HepG2 (cell line): ENCODE results near the gene GPS1. TPM values are rescaled to one million over a fixed set of nuclear protein-coding genes. Genes with fewer than 3 reads are reported as not detected.

Experiments
- CENPT ChIP-seq: sonication (generic); formaldehyde crosslinking; IDR thresholded peaks from 2 replicates; pipeline ENCODE4 v1.8.0; 2022; ENCODE audit warnings: low read depth, mild to moderate bottlenecking, moderate library complexity, missing genetic modification reagents
- CSRNP2 ChIP-seq: sonication (generic); formaldehyde crosslinking; conservative IDR thresholded peaks from 2 replicates; pipeline ENCODE4 v1.8.0; 2022; ENCODE audit warnings: low read depth, missing genetic modification reagents
- MAFK ChIP-seq, 2 experiments: IDR thresholded peaks in 1 of 2; conservative IDR thresholded peaks in 1 of 2; 2 replicates each; pipeline ENCODE4 v1.6.1; 2011; ENCODE audit warnings: improper control_type of control experiment in 2 of 2, low read length in 2 of 2
- MYC ChIP-seq: sonication (generic); formaldehyde crosslinking; IDR thresholded peaks from 2 replicates; pipeline ENCODE4 v1.9.0; 2021; ENCODE audit warnings: missing genetic modification reagents, borderline replicate concordance
- PAF1 ChIP-seq: IDR thresholded peaks from 2 replicates; pipeline ENCODE4 v1.6.1; 2016; ENCODE audit warnings: missing genetic modification reagents, missing compliant biosample characterization
- PAX8 ChIP-seq: sonication (generic); formaldehyde crosslinking; IDR thresholded peaks from 2 replicates; pipeline ENCODE4 v1.8.0; 2022; ENCODE audit warnings: mild to moderate bottlenecking, missing genetic modification reagents, borderline replicate concordance
- RFX3 ChIP-seq: IDR thresholded peaks from 2 replicates; pipeline ENCODE4 v1.6.1; 2016; ENCODE audit warnings: missing biosample characterization, missing genetic modification reagents
- RNF2 ChIP-seq: fragments of 450-650 bp; conservative IDR thresholded peaks from 2 replicates; pipeline ENCODE4 v1.6.1; 2016; ENCODE audit warnings: low read depth
- RXRB ChIP-seq: IDR thresholded peaks from 2 replicates; pipeline ENCODE4 v1.6.1; 2016; ENCODE audit warnings: borderline replicate concordance, missing genetic modification reagents, missing compliant biosample characterization
- SMARCC2 ChIP-seq: fragments of 450-650 bp; IDR thresholded peaks from 2 replicates; pipeline ENCODE4 v1.6.1; 2017; ENCODE audit warnings: antibody characterized with exemption, mild to moderate bottlenecking
- SMARCE1 ChIP-seq: fragments of 450-650 bp; IDR thresholded peaks from 2 replicates; pipeline ENCODE4 v1.6.1; 2017; ENCODE audit warnings: borderline replicate concordance
- SNAPC5 ChIP-seq: sonication (generic); formaldehyde crosslinking; IDR thresholded peaks from 2 replicates; pipeline ENCODE4 v1.8.1; 2023; ENCODE audit warnings: mild to moderate bottlenecking, missing genetic modification reagents, borderline replicate concordance
- SOX5 ChIP-seq: IDR thresholded peaks from 2 replicates; pipeline ENCODE4 v1.6.1; 2016; ENCODE audit warnings: borderline replicate concordance
- TBX3 ChIP-seq: fragments of 450-650 bp; IDR thresholded peaks from 2 replicates; pipeline ENCODE4 v1.6.1; 2017; ENCODE audit warnings: antibody characterized with exemption, mild to moderate bottlenecking, inconsistent platforms, borderline replicate concordance
- YY1 ChIP-seq: IDR thresholded peaks from 2 replicates; pipeline ENCODE4 v1.6.1; 2011; ENCODE audit warnings: low read length, low read depth, moderate library complexity, mild to moderate bottlenecking; ENCODE audit not compliant: insufficient read depth, insufficient replicate concordance
- ZHX2 ChIP-seq, 2 experiments: sonication (generic) in 1 of 2; formaldehyde crosslinking in 1 of 2; IDR thresholded peaks; 2 replicates each; pipeline versions ENCODE4 v1.6.1 to v1.9.0; 2014 to 2022; ENCODE audit warnings: antibody characterized with exemption in 1 of 2, borderline replicate concordance in 1 of 2, inconsistent platforms in 1 of 2, low read depth in 1 of 2, missing genetic modification reagents in 1 of 2
- ZNF672 ChIP-seq: sonication (generic); formaldehyde crosslinking; IDR thresholded peaks from 2 replicates; pipeline ENCODE4 v1.8.1; 2022; ENCODE audit warnings: missing genetic modification reagents
- ZNF770 ChIP-seq: sonication (generic); formaldehyde crosslinking; IDR thresholded peaks from 2 replicates; pipeline ENCODE4 v1.5.0; 2020; ENCODE audit warnings: mild to moderate bottlenecking, missing genetic modification reagents
- ZSCAN20 ChIP-seq: sonication (generic); formaldehyde crosslinking; IDR thresholded peaks from 2 replicates; pipeline ENCODE4 v1.4.0; 2020; ENCODE audit warnings: missing genetic modification reagents, mild to moderate bottlenecking, borderline replicate concordance
- polyA plus RNA-seq, 8 experiments: library from polyadenylated mRNA; depleted of rRNA in 3 of 8; stranded (reverse) in 7 of 8; unstranded in 1 of 8; fragments of >200 nt; fragmentation: Illumina TruSeq in 4 of 8; extraction: Trizol in 4 of 8; gene quantifications; 2 replicates each; pipeline versions ENCODE4 v1.2.1 to v1.2.3, GENCODE V29; 2011 to 2016; ENCODE audit warnings: low read depth in 4 of 8, missing spikeins in 1 of 8, mixed read lengths in 1 of 8; ENCODE audit not compliant: insufficient read depth in 1 of 8
- total RNA-seq, 5 experiments: library from RNA; depleted of rRNA; stranded (reverse); fragments of >200 nt; fragmentation: Illumina TruSeq; extraction: Trizol; gene quantifications; 2 replicates each; pipeline ENCODE4 v1.2.3, GENCODE V29; 2016; ENCODE audit warnings: low read depth in 1 of 5

GPS1 gene
- total and polyA plus RNA-seq, 2 of the 13 experiments (the other 11 are each of a cell fraction or from before 2014, with no cell fraction given), result 124 to 128 TPM

- no peak for TF ChIP-seq RXRB (CRISPR knock-in tag)
- TF ChIP-seq ZNF770 (CRISPR knock-in tag), result no peak
- TF ChIP-seq CSRNP2 (CRISPR knock-in tag), result no peak
- TF ChIP-seq MYC (CRISPR knock-in tag), result peak; percentile 55; the same call in 1 of the 2 replicates
- no peak for TF ChIP-seq CENPT (CRISPR knock-in tag)
- no peak for TF ChIP-seq PAF1
- no peak for TF ChIP-seq ZSCAN20
- TF ChIP-seq SOX5 (CRISPR knock-in tag), result no peak
- TF ChIP-seq ZHX2 (IDR thresholded peaks at IDR 0.05; ENCODE audit: low read depth), result no peak
- TF ChIP-seq ZHX2 (CRISPR knock-in tag; IDR thresholded peaks at IDR 0.05; ENCODE audit: borderline replicate concordance), result no peak
- TF ChIP-seq PAX8 (CRISPR knock-in tag), result no peak
- TF ChIP-seq SMARCE1, result no peak
- TF ChIP-seq SMARCC2, result no peak
- no peak for TF ChIP-seq ZNF672 (CRISPR knock-in tag)
- no peak for TF ChIP-seq SNAPC5 (CRISPR knock-in tag)
- no peak for TF ChIP-seq RFX3 (CRISPR knock-in tag)
- no peak for TF ChIP-seq MAFK (conservative IDR thresholded peaks at IDR 0.05 in 1 of 2, IDR thresholded peaks at IDR 0.05 in 1 of 2; ENCODE audit: low read length in 2 of 2)
- TF ChIP-seq RNF2, result no peak
- no peak for TF ChIP-seq TBX3
- no peak for TF ChIP-seq YY1
These were observed 44.3 kb downstream of the GPS1 start (continued) for GRCh38 chr17:82095777-82096708.
